Activated naive CD4-positive, alpha-beta T cell treated with Interleukin-2 at 50 U/mL for 16 hours (primary cell): ENCODE measurements around the gene SPINT1.

Source experiments
- DNase-seq: peaks from one replicate; pipeline ENCODE4 v3.0.0-alpha.2; 2020

SPINT1 gene

GRCh38 chr15:40893733-40894680, 50.2 kb downstream of the SPINT1 start, which contains the start of gene VPS18:
VPS18 (plus strand) TSS chr15:40894450; CDS start chr15:40894769, 319 bp downstream.
- DNase-seq, result peak; percentile 99

DNA sequence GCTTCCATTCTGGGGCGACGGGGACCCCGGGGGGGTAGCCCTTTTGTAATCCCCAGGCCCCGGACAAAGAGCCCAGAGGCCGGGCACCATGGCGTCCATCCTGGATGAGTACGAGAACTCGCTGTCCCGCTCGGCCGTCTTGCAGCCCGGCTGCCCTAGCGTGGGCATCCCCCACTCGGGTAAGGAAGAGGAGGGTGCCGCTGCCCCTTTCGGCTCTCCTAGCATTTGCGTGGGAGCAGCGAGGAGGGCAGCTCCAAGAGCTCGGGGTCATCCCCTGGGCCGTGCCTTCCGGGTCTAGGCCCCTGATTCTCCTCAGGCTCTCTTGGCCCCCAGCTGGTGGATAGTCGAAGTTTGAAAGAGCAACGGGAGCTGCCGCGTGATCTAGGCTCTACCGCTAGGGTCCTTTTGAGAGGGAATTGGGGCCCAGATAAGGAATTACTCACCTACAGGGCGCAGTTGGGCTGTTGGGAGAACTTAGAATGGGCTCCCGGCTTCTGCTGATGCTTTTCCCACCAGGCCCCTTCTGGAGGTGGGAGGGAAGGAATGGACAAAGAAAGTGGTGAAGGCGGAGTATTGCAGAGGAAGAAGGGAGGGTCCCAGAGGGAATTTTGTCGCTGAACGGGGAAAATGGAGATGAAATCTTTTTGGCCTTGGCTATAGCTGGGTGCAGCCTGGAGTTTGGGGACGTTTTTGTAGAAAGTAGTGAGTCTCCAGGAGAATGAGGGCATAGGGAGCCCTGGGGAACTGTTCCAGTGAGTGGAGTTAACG, 51.0 kb downstream of the SPINT1 start:
- DNase-seq, result peak; percentile 72

GRCh38 chr15:40899536-40900207, 55.8 kb downstream of the SPINT1 start:
- DNase-seq, result no peak

DNA sequence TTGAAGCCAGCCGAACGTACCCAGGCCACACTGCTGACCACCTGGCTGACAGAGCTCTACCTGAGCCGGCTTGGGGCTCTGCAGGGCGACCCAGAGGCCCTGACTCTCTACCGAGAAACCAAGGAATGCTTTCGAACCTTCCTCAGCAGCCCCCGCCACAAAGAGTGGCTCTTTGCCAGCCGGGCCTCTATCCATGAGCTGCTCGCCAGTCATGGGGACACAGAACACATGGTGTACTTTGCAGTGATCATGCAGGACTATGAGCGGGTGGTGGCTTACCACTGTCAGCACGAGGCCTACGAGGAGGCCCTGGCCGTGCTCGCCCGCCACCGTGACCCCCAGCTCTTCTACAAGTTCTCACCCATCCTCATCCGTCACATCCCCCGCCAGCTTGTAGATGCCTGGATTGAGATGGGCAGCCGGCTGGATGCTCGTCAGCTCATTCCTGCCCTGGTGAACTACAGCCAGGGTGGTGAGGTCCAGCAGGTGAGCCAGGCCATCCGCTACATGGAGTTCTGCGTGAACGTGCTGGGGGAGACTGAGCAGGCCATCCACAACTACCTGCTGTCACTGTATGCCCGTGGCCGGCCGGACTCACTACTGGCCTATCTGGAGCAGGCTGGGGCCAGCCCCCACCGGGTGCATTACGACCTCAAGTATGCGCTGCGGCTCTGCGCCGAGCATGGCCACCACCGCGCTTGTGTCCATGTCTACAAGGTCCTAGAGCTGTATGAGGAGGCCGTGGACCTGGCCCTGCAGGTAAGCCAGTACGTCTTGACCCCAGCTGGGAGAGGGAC, 56.6 kb downstream of the SPINT1 start:
- no peak for DNase-seq

- DNase-seq, result no peak
These were observed 57.2 kb downstream of the SPINT1 start for GRCh38 chr15:40901053-40901443.

- DNase-seq, result no peak
These were observed 59.0 kb downstream of the SPINT1 start for GRCh38 chr15:40902605-40903561.

GRCh38 chr15:40904552-40905201, 60.8 kb downstream of the SPINT1 start:
- no peak for DNase-seq

DNA sequence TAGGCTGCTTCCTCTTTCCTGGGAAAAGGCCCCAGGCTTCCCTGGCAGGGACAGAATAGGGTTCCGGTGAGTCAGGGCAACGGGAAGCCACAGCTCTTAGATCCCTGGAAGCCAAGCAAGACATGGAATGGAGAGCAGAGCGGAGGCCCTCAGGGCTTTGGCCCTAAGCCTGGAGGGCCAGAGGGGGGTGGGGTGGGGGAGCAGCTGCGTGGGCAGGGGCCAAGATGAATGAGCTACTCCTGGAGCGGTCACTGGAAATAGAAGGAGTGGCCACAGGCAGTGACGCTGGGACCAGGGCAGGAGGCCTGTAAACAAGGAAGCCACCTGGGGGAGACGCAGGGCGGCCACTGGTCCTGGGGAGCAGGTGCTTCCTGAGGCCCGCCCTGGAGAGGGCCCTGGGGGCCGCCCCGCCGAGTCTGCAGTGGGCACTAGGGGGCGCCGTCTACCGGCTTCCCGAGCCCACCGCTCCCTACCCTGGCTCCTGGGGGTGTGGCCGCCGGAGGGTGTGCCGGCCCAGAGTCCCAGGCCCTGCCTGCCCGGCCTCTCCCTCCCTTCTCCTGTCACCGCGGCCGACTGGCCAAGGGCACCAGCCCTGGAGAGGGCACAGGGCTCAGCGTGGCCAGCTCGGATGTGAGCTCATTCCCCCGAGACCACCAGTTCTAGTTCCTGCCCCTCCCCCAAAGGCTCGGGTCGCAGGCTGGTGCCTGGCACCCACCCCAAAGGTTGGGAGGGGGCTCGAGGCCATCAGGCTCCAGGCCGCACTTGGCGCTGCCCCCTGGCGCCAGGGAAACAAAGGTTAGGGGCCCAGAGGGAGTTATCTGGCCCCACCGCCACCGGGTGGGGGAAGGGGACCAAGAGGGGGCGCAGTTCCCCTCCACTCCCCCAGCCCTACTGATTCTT, 62.5 kb downstream of the SPINT1 start:
- peak; percentile 78 for DNase-seq

GRCh38 chr15:40906991-40907802, 63.3 kb downstream of the SPINT1 start:
- peak; percentile 53 for DNase-seq
